ENCODE data around the gene FGF10.

The FGF10 gene

GRCh38 chr5:44360919-44361318, 28.3 kb downstream of the FGF10 start:
- no peak for DNase-seq
- H3K4me3 ChIP-seq (ENCODE audit: low read depth in 1 of 2, low read length in 2 of 2) = no peak overlapping the region
- no peak overlapping the region for H3K27ac ChIP-seq (ENCODE audit: low read length)
- no peaks in the 10 kb centered on the region for H3K36me3 ChIP-seq (ENCODE audit: insufficient read depth, low read length)
- H3K27me3 ChIP-seq (ENCODE audit: insufficient read depth, low read length, poor library complexity) = no peaks in the 10 kb centered on the region
- ATAC-seq (ENCODE audit: insufficient read depth, low read depth) = no peak
- TF ChIP-seq EZH2 (IDR thresholded peaks at IDR 0.05; ENCODE audit: borderline replicate concordance, low read depth, low read length, severe bottlenecking) = no peak
- TF ChIP-seq, protein P1, sequence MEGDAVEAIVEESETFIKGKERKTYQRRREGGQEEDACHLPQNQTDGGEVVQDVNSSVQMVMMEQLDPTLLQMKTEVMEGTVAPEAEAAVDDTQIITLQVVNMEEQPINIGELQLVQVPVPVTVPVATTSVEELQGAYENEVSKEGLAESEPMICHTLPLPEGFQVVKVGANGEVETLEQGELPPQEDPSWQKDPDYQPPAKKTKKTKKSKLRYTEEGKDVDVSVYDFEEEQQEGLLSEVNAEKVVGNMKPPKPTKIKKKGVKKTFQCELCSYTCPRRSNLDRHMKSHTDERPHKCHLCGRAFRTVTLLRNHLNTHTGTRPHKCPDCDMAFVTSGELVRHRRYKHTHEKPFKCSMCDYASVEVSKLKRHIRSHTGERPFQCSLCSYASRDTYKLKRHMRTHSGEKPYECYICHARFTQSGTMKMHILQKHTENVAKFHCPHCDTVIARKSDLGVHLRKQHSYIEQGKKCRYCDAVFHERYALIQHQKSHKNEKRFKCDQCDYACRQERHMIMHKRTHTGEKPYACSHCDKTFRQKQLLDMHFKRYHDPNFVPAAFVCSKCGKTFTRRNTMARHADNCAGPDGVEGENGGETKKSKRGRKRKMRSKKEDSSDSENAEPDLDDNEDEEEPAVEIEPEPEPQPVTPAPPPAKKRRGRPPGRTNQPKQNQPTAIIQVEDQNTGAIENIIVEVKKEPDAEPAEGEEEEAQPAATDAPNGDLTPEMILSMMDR (IDR thresholded peaks at IDR 0.05; ENCODE audit: borderline replicate concordance, extremely low read depth, low read length, poor library complexity, severe bottlenecking) = no peak
- H3K79me2 ChIP-seq (ENCODE audit: insufficient read depth, low read length) = no peaks in the 10 kb centered on the region
- no peaks in the 10 kb centered on the region for H3K4me1 ChIP-seq (ENCODE audit: insufficient read depth, low read length)
- H3K4me2 ChIP-seq (ENCODE audit: insufficient read depth, low read length) = no peak overlapping the region
- no peak overlapping the region for H3K9ac ChIP-seq (ENCODE audit: low read depth, low read length)
- no peaks in the 10 kb centered on the region for H4K20me1 ChIP-seq (ENCODE audit: insufficient read depth, low read length)
- no peaks in the 10 kb centered on the region for H3K9me3 ChIP-seq (ENCODE audit: insufficient read depth, low read length, severe bottlenecking)
- no peak overlapping the region for H2AFZ ChIP-seq (ENCODE audit: low read depth, low read length)

DNA sequence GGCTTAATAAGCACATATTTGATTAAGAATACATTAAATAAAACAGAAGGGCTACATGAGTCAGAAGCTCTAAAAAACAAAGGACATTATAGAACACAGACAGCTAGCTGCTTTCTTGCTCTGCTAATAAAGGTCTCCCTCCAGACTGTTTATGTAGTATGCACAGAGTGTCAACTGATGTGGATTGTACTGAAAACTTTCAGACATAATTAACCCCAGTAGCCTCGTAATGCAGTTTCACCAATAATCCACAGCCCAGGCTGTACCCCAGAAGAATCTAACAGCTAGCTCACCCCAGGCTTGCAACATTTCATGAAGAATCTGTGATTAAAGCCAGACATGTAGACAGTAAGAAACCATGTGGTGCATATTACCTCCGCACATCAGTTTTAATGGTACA, 30.8 kb downstream of the FGF10 start:
- Histone ChIP-seq H3K4me1 (ENCODE audit: insufficient read depth, low read length) (no peaks in the 10 kb centered on the region), H3K9me3 (ENCODE audit: insufficient read depth, low read length, severe bottlenecking) (no peaks in the 10 kb centered on the region), H3K27me3 (ENCODE audit: insufficient read depth, low read length, poor library complexity) (no peaks in the 10 kb centered on the region), H3K9ac (ENCODE audit: low read depth, low read length) (no peak overlapping the region), H3K4me3 (ENCODE audit: low read depth in 1 of 2, low read length in 2 of 2) (no peak overlapping the region), H3K27ac (ENCODE audit: low read length) (no peak overlapping the region), H4K20me1 (ENCODE audit: insufficient read depth, low read length) (no peaks in the 10 kb centered on the region), H3K36me3 (ENCODE audit: insufficient read depth, low read length) (no peaks in the 10 kb centered on the region), H2AFZ (ENCODE audit: low read depth, low read length) (no peak overlapping the region), H3K79me2 (ENCODE audit: insufficient read depth, low read length) (no peaks in the 10 kb centered on the region), H3K4me2 (ENCODE audit: insufficient read depth, low read length) (no peak overlapping the region)
- DNase-seq (no peak), ATAC-seq (ENCODE audit: insufficient read depth, low read depth) (no peak)
- TF ChIP-seq EZH2 (IDR thresholded peaks at IDR 0.05; ENCODE audit: borderline replicate concordance, low read depth, low read length, severe bottlenecking) = no peak
- TF ChIP-seq, protein P1 (IDR thresholded peaks at IDR 0.05; ENCODE audit: borderline replicate concordance, extremely low read depth, low read length, poor library complexity, severe bottlenecking) = no peak

DNA sequence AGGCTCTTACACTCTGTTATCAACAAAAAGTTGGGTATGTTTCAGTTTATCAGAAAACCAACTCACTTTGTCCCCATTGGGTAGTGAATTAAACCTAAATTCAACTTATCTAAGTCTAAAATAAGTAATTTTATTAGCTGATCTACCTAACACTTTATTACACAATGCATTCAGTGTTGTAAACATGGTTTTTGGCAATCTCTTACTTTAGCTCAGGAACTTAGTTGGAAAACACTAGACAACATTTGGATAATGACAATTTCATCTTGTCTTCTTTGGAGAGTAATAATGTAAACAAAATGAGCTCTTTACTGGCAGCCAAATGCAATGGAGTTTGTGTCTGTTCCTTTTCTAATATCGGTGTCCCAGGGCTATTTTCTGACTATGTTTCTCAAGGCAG, 33.0 kb downstream of the FGF10 start:
- Histone ChIP-seq H3K9ac (ENCODE audit: low read depth, low read length) (no peak overlapping the region), H3K79me2 (ENCODE audit: insufficient read depth, low read length) (no peaks in the 10 kb centered on the region), H3K4me3 (ENCODE audit: low read depth in 1 of 2, low read length in 2 of 2) (no peak overlapping the region), H4K20me1 (ENCODE audit: insufficient read depth, low read length) (no peaks in the 10 kb centered on the region), H2AFZ (ENCODE audit: low read depth, low read length) (no peak overlapping the region), H3K4me2 (ENCODE audit: insufficient read depth, low read length) (no peak overlapping the region), H3K4me1 (ENCODE audit: insufficient read depth, low read length) (no peaks in the 10 kb centered on the region), H3K27ac (ENCODE audit: low read length) (no peak overlapping the region), H3K9me3 (ENCODE audit: insufficient read depth, low read length, severe bottlenecking) (no peaks in the 10 kb centered on the region), H3K27me3 (ENCODE audit: insufficient read depth, low read length, poor library complexity) (no peaks in the 10 kb centered on the region), H3K36me3 (ENCODE audit: insufficient read depth, low read length) (no peaks in the 10 kb centered on the region)
- no peak for ATAC-seq (ENCODE audit: insufficient read depth, low read depth)
- TF ChIP-seq, protein P1 (IDR thresholded peaks at IDR 0.05; ENCODE audit: borderline replicate concordance, extremely low read depth, low read length, poor library complexity, severe bottlenecking) = no peak
- no peak for TF ChIP-seq EZH2 (IDR thresholded peaks at IDR 0.05; ENCODE audit: borderline replicate concordance, low read depth, low read length, severe bottlenecking)
- DNase-seq = no peak

- no peaks in the 10 kb centered on the region for H3K27me3 ChIP-seq (ENCODE audit: insufficient read depth, low read length, poor library complexity)
- no peak overlapping the region for H2AFZ ChIP-seq (ENCODE audit: low read depth, low read length)
- DNase-seq (no peak), ATAC-seq (ENCODE audit: insufficient read depth, low read depth) (no peak)
- H3K9me3 ChIP-seq (ENCODE audit: insufficient read depth, low read length, severe bottlenecking) = no peaks in the 10 kb centered on the region
- no peaks in the 10 kb centered on the region for H3K4me1 ChIP-seq (ENCODE audit: insufficient read depth, low read length)
- H3K4me3 ChIP-seq (ENCODE audit: low read depth in 1 of 2, low read length in 2 of 2) = no peak overlapping the region
- TF ChIP-seq, protein P1 (IDR thresholded peaks at IDR 0.05; ENCODE audit: borderline replicate concordance, extremely low read depth, low read length, poor library complexity, severe bottlenecking) = no peak
- no peak for TF ChIP-seq EZH2 (IDR thresholded peaks at IDR 0.05; ENCODE audit: borderline replicate concordance, low read depth, low read length, severe bottlenecking)
- H4K20me1 ChIP-seq (ENCODE audit: insufficient read depth, low read length) = no peaks in the 10 kb centered on the region
- no peaks in the 10 kb centered on the region for H3K36me3 ChIP-seq (ENCODE audit: insufficient read depth, low read length)
- no peak overlapping the region for H3K27ac ChIP-seq (ENCODE audit: low read length)
- no peaks in the 10 kb centered on the region for H3K79me2 ChIP-seq (ENCODE audit: insufficient read depth, low read length)
- H3K9ac ChIP-seq (ENCODE audit: low read depth, low read length) = no peak overlapping the region
- no peak overlapping the region for H3K4me2 ChIP-seq (ENCODE audit: insufficient read depth, low read length)
These were observed 43.3 kb downstream of the FGF10 start for GRCh38 chr5:44345871-44346270.

All from DND-41 (cell line).